K562 (cell line): ENCODE measurements around the gene SLC16A4. TPM values are rescaled to one million over a fixed set of nuclear protein-coding genes. Genes with fewer than 3 reads are reported as not detected.

Experiments used
- BCL6 ChIP-seq: fragments of 250-450 bp; sonication (Bioruptor Pico); IDR thresholded peaks from 2 replicates; pipeline ENCODE4 v1.4.0; 2020
- E2F4 ChIP-seq: sonication (generic); formaldehyde crosslinking; IDR thresholded peaks from 2 replicates; pipeline ENCODE4 v1.8.0; 2022; ENCODE audit warnings: mild to moderate bottlenecking, low read depth, missing genetic modification reagents
- GMEB1 ChIP-seq: fragments of 250-450 bp; sonication (Bioruptor Pico); IDR thresholded peaks from 2 replicates; pipeline ENCODE4 v1.4.0; 2020; ENCODE audit warnings: mild to moderate bottlenecking
- HMBOX1 ChIP-seq: sonication (generic); IDR thresholded peaks from 2 replicates; pipeline ENCODE4 v1.6.1; 2016
- MCM7 ChIP-seq, 2 experiments: fragments of 450-650 bp; IDR thresholded peaks; 2 replicates each; pipeline ENCODE4 v1.6.1; 2016 to 2018
- MTA1 ChIP-seq: fragments of 450-650 bp; IDR thresholded peaks from 2 replicates; pipeline ENCODE4 v1.6.1; 2017; ENCODE audit warnings: borderline replicate concordance
- PML ChIP-seq: IDR thresholded peaks from 2 replicates; pipeline ENCODE4 v1.6.1; 2012; ENCODE audit warnings: low read length, inconsistent platforms
- PPARD ChIP-seq: fragments of 250-450 bp; sonication (Bioruptor Pico); IDR thresholded peaks from 2 replicates; pipeline ENCODE4 v1.8.0; 2022; ENCODE audit warnings: inconsistent platforms, mild to moderate bottlenecking, moderate library complexity
- PTBP1 ChIP-seq: fragments of 200-400 bp; formaldehyde crosslinking; IDR thresholded peaks from 2 replicates; pipeline ENCODE4 v1.6.1; 2017; ENCODE audit warnings: low read depth, low read length
- THRB ChIP-seq: fragments of 450-650 bp; formaldehyde crosslinking; conservative IDR thresholded peaks from 2 replicates; pipeline ENCODE4 v1.4.0; 2022; ENCODE audit warnings: mild to moderate bottlenecking, missing genetic modification characterization
- ZFP30 ChIP-seq: fragments of 250-450 bp; sonication (Bioruptor Pico); IDR thresholded peaks from 2 replicates; pipeline ENCODE4 v1.8.0; 2022; ENCODE audit warnings: moderate library complexity, mild to moderate bottlenecking, inconsistent platforms, borderline replicate concordance
- polyA plus RNA-seq, 8 experiments: library from polyadenylated mRNA; depleted of rRNA in 4 of 8; stranded (reverse) in 5 of 8; unstranded in 3 of 8; fragments of >200 nt; fragmentation: Nextera tagmentation in 2 of 8; fragmentation: Illumina TruSeq in 1 of 8; extraction: Ambion mirVana in 2 of 8; extraction: Trizol in 1 of 8; gene quantifications; 2 replicates each; pipeline versions ENCODE4 v1.2.1 to v1.2.3, GENCODE V29; 2011 to 2014; ENCODE audit warnings: inconsistent platforms in 1 of 8, missing spikeins in 1 of 8
- total RNA-seq, 7 experiments: library from RNA; depleted of rRNA in 6 of 7; stranded (reverse); fragments of >200 nt in 6 of 7; fragmentation: Illumina TruSeq in 2 of 7; extraction: Trizol in 2 of 7; gene quantifications; 2 replicates each; pipeline versions ENCODE4 v1.2.1 to v1.2.3, GENCODE V29; 2011 to 2021; ENCODE audit warnings: low replicate concordance in 1 of 7

Gene SLC16A4
- total and polyA plus RNA-seq, 9 of the 15 experiments (the other 6 are each of a cell fraction or from before 2014, with no cell fraction given) = 0.04 to 0.31 (median 0.18) TPM; not detected in 1

GRCh38 chr1:110420874-110421793 lies 30.3 kb upstream of the SLC16A4 start (continued):
- no peak for TF ChIP-seq ZFP30 (CRISPR knock-in tag)
- no peak for TF ChIP-seq PTBP1
- TF ChIP-seq MCM7 (IDR thresholded peaks at IDR 0.05) = no peak
- peak; percentile 40; the same call in 1 of the 2 replicates for TF ChIP-seq MTA1
- TF ChIP-seq PPARD = no peak
- TF ChIP-seq PML = no peak
- 0 out of 2 replicates have a peak, but pooled peaks have one; percentile 60 for TF ChIP-seq THRB (CRISPR knock-in tag)
- no peak for TF ChIP-seq E2F4 (CRISPR knock-in tag)
- no peak for TF ChIP-seq BCL6 (CRISPR knock-in tag)
- TF ChIP-seq GMEB1 = no peak
- 0 out of 2 replicates have a peak, but pooled peaks have one; percentile 14 for TF ChIP-seq HMBOX1
